Body of pancreas (tissue), 4 donors: ENCODE results near the gene GCDH. TPM values are rescaled to one million over a fixed set of nuclear protein-coding genes. Genes with fewer than 3 reads are reported as not detected.

ENCODE experiments used
- ATAC-seq: fragments of 150-250 bp; one replicate; pipeline ENCODE4 v1.9.1; 2016
- DNase-seq, 4 donors: peaks; one replicate each; pipeline ENCODE4 v3.0.0-alpha.2; 2019
- H3K27ac ChIP-seq, 4 donors: fragments of 200-600 bp; sonication (generic); 1 replicate in 3 of 4; 2 replicates in 1 of 4; pipeline versions ENCODE4 v1.5.1 to v1.6.1; 2016 to 2019; ENCODE audit warnings: mild to moderate bottlenecking in 1 of 4, mixed read lengths in 1 of 4, moderate library complexity in 1 of 4
- H3K27me3 ChIP-seq, 2 donors: fragments of 200-600 bp; sonication (generic); one replicate each; pipeline ENCODE4 v1.6.0; 2016; ENCODE audit warnings: mild to moderate bottlenecking in 1 of 2
- H3K36me3 ChIP-seq, 2 donors: fragments of 200-600 bp; sonication (generic); replicated peaks in 1 of 2; 2 replicates each; pipeline ENCODE4 v1.5.1; 2016; ENCODE audit warnings: low read depth in 2 of 2; ENCODE audit not compliant: insufficient read depth in 1 of 2
- H3K4me1 ChIP-seq: fragments of 200-600 bp; sonication (generic); one replicate; pipeline ENCODE4 v1.6.0; 2016
- H3K4me3 ChIP-seq, 2 donors: fragments of 200-600 bp; sonication (generic); 1 replicate in 1 of 2; 2 replicates in 1 of 2; pipeline ENCODE4 v1.5.1; 2016 to 2019
- H3K9me3 ChIP-seq, 3 donors: fragments of 200-600 bp; sonication (generic); 1 replicate in 2 of 3; 2 replicates in 1 of 3; pipeline ENCODE4 v1.5.1; 2016
- POLR2A ChIP-seq, 3 donors: fragments of 450-650 bp; IDR thresholded peaks; one replicate each; pipeline ENCODE4 v1.6.1; 2016; ENCODE audit warnings: antibody characterized with exemption in 3 of 3, mild to moderate bottlenecking in 2 of 3
- WGBS, 2 donors: methylation state at CpG; one replicate each; pipeline ENCODE4 v1.1.5; 2017; 5-methylcytosine and 5-hydroxymethylcytosine counted together
- intact Hi-C: fragments of 100-400 bp; cut with DNase I; formaldehyde crosslinking; loops from one replicate; pipeline ENCODE4 v1.15.1; 2023
- total RNA-seq, 2 donors: library from RNA; depleted of rRNA; stranded (reverse); fragments of >200 nt; gene quantifications; one replicate each; pipeline ENCODE4 v1.1.0, GENCODE V29; 2016
- TF ChIP-seq, protein P1 (sequence below), 7 experiments: fragments of 450-650 bp in 4 of 7; fragments of 200-600 bp in 3 of 7; sonication (generic) in 3 of 7; IDR thresholded peaks; one replicate each; pipeline ENCODE4 v1.5.1; 2016 to 2019; ENCODE audit warnings: antibody characterized with exemption in 7 of 7

The GCDH gene
- total RNA-seq, 2 donors from 2014 or later: 17.4 to 57.7 TPM

DNA sequence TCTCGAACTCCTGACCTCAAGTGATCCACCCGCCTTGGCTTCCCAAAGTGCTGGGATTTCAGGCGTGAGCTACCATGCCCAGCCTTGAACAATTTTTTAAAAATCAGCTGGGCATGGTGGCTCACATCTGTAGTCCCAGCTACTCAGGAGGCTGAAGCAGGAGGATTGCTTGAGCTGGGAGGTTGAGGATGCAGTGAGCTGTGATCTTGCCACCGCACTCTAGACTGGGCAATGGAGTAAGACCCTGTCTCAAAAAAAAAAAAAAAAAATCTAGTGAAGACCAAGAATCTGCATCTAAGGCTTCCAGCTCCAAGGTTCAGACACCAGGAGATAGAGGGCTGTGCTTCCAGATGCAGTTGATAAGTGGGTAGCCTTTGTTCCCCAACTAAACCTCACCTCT, 26.8 kb upstream of the GCDH start:
- Histone ChIP-seq H3K27me3 (no peaks in the 10 kb centered on the region), H3K9me3 (no peaks in the 10 kb centered on the region), H3K4me3 (no peak overlapping the region), H3K27ac (no peak overlapping the region), H3K36me3 (no peaks in the 10 kb centered on the region), H3K4me1 (peaks cover 10% of the 10 kb centered on the region)
- TF ChIP-seq POLR2A (IDR thresholded peaks at IDR 0.05): no peak
- TF ChIP-seq, protein P1, sequence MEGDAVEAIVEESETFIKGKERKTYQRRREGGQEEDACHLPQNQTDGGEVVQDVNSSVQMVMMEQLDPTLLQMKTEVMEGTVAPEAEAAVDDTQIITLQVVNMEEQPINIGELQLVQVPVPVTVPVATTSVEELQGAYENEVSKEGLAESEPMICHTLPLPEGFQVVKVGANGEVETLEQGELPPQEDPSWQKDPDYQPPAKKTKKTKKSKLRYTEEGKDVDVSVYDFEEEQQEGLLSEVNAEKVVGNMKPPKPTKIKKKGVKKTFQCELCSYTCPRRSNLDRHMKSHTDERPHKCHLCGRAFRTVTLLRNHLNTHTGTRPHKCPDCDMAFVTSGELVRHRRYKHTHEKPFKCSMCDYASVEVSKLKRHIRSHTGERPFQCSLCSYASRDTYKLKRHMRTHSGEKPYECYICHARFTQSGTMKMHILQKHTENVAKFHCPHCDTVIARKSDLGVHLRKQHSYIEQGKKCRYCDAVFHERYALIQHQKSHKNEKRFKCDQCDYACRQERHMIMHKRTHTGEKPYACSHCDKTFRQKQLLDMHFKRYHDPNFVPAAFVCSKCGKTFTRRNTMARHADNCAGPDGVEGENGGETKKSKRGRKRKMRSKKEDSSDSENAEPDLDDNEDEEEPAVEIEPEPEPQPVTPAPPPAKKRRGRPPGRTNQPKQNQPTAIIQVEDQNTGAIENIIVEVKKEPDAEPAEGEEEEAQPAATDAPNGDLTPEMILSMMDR (IDR thresholded peaks at IDR 0.05): no peak
- ATAC-seq: no peak
- WGBS, 2 donors: 75 to 100% methylated on average over 1 to 4 of the region's 4 CpGs
- intact Hi-C loops: no loop called here
- no peak for DNase-seq

DNA sequence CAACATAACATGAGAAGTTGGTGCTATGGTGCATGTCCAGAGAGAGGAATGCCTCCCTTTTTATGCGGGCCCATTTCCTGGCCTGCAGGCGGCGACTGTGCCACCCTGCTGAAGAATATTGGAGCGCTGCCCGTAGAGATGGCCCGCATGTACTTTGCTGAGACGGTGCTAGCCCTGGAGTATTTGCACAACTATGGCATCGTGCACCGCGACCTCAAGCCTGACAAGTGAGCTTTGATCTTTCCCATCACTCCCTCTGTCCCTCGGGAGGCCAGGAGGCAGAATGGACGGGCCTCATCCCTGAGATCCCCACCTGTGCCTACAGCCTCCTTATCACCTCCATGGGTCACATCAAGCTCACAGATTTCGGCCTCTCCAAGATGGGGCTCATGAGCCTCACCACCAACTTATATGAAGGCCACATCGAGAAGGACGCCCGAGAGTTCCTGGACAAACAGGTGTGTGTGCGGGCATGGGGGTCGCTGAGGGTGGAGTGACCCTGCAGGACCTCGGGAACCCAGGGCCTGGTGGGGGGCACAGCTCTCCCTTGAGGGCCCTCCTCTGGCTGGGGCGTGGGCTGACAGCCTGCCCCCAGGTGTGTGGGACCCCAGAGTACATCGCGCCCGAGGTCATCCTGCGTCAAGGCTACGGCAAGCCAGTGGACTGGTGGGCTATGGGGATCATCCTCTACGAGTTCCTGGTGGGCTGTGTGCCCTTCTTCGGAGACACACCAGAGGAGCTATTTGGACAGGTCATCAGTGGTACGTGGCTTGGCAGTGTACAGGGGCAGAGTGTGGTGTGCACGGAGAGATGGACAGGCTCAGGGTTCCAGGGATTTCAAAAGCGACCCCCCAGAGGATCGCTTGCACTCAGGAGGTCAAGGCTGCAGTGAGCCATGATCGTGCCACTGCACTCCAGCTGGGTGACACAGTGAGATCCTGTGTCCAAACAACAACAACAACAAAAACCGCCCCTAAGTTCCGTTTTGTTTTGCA, 25.9 kb upstream of the GCDH start:
- intact Hi-C loops: no loop called here
- no peak overlapping the region for H3K4me3 ChIP-seq
- TF ChIP-seq, protein P1 (IDR thresholded peaks at IDR 0.05): peak in 5 of 7 experiments; percentile 26 to 54 (median 48)
- TF ChIP-seq POLR2A (IDR thresholded peaks at IDR 0.05): no peak
- H3K27ac ChIP-seq: no peak overlapping the region
- peak; percentile 49 to 61 (median 60) for DNase-seq
- peak; percentile 51 for ATAC-seq
- no peaks in the 10 kb centered on the region for H3K27me3 ChIP-seq
- H3K4me1 ChIP-seq: peaks cover 10% of the 10 kb centered on the region
- H3K9me3 ChIP-seq: no peaks in the 10 kb centered on the region
- 61 to 70% methylated on average over 14 to 33 of the region's 34 CpGs for WGBS, 2 donors
- H3K36me3 ChIP-seq: no peaks in the 10 kb centered on the region

DNA sequence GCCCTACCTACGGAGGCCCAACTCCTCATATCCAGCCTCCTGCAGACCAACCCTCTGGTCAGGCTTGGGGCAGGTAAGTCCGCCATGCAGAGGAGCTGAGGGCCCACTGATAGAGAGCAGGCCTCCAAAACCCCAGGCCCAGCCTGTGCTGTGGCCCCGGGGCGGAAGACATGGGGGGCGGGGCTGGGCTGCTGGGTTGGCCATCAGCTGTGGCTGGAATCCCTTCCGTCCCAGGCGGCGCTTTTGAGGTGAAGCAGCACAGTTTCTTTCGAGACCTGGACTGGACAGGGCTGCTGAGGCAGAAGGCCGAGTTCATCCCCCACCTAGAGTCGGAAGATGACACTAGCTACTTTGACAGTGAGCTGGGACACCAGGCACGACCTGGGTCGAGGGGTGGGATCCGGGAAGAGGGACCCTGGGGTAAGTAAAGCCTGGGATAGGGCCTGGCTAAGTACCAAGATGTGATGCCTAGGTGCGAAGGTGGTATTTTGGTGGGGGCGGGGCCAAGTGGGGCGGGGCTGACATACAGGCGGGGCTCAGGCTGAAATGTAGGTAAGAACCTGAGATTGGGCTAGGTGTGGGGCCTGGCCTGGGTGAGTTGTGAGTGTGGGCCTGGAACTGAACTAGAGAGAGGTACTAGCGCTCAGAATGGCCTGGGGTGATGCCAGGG, 25.1 kb upstream of the GCDH start:
- intact Hi-C loops: no loop called here
- Histone ChIP-seq H3K27me3 (no peaks in the 10 kb centered on the region), H3K27ac (no peak overlapping the region), H3K4me1 (peaks cover 10% of the 10 kb centered on the region), H3K9me3 (no peaks in the 10 kb centered on the region), H3K36me3 (no peaks in the 10 kb centered on the region), H3K4me3 (no peak overlapping the region)
- TF ChIP-seq, protein P1 (IDR thresholded peaks at IDR 0.05): no peak
- no peak for TF ChIP-seq POLR2A (IDR thresholded peaks at IDR 0.05)
- no peak for ATAC-seq
- WGBS, 2 donors: 85 to 88% methylated on average over 9 to 19 of the region's 19 CpGs
- DNase-seq: no peak

DNA sequence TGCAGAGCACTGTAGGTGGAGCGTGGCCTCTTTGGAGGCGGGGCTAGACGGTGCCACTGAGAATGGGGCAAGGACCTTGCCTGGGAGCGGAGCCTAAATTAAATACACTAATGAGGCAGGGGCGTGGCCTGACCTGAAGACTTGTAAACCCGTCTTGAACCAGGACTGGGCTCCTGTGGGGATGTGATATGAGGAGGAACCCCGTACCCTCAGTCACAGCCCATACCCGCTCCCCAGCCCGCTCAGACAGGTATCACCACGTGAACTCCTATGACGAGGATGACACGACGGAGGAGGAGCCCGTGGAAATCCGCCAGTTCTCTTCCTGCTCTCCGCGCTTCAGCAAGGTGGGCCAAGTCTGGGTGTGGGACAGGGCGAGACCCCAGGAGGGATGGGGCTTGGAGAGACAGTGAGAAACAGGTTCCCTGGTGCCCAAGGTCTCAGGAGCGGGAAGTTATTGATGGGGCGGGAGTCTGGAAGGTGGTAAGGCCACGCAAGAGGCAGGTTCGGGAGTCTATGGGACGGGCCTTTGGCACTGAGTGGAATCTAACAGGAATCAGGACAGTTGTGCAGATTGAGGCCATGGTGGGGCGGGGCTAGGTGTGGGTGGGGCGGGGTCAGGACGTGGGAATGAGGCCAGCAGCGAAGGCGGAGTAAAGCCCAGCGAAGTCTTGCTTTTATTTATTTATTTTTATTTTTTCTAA, 24.4 kb upstream of the GCDH start:
- WGBS, 2 donors: 75% methylated on average over 27 to 28 of the region's 29 CpGs
- Histone ChIP-seq H3K27ac (no peak overlapping the region), H3K4me1 (peaks cover 10% of the 10 kb centered on the region), H3K36me3 (no peaks in the 10 kb centered on the region), H3K9me3 (no peaks in the 10 kb centered on the region), H3K27me3 (no peaks in the 10 kb centered on the region), H3K4me3 (no peak overlapping the region)
- ATAC-seq: peak; percentile 48
- TF ChIP-seq POLR2A (IDR thresholded peaks at IDR 0.05): no peak
- TF ChIP-seq, protein P1 (IDR thresholded peaks at IDR 0.05): no peak
- intact Hi-C loops: no loop called here
- peak in 1 of 4 donors; percentile 48 for DNase-seq
